ENCODE results near the gene F2RL1. TPM values are rescaled to one million over a fixed set of nuclear protein-coding genes. Genes with fewer than 3 reads are reported as not detected.

Gene F2RL1
- total RNA-seq, 1 donor from 2014 or later = 164 TPM

DNA sequence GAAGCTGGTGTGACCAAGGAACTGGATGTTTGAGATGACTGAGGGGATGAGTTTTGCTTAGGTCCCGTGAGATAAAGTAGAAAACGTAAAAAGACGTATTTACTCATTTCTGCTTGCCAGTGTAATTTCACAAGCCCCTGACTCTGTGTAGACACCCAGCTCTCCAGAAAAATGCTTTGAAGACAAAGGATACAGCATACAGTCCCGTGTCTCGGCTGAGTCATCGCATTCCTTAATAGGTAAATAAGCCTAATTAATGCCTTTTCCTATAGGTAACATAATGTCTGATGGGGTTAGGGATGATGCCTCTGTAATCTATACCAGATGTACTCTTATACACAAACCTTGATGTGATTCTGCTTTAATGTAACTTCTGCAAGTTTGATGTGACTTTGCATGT is 51.2 kb downstream of the F2RL1 start:
- Histone ChIP-seq H3K27me3 (ENCODE audit: insufficient read depth, low read length) (no peaks in the 10 kb centered on the region), H3K36me3 (ENCODE audit: insufficient read depth, low read length) (no peaks in the 10 kb centered on the region), H4K20me1 (ENCODE audit: insufficient read depth, low read length) (no peaks in the 10 kb centered on the region), H3K4me2 (ENCODE audit: low read length) (no peak overlapping the region), H3K4me3 (ENCODE audit: insufficient read depth, low read depth, low read length) (no peak overlapping the region), H3K79me2 (ENCODE audit: insufficient read depth, low read length) (no peaks in the 10 kb centered on the region), H3K4me1 (ENCODE audit: insufficient read depth, low read length) (peaks cover 1% of the 10 kb centered on the region), H3K9me3 (ENCODE audit: insufficient read depth, low read depth, low read length) (no peaks in the 10 kb centered on the region), H2AFZ (ENCODE audit: low read depth, low read length) (peak overlapping the region; percentile 9), H3K27ac (ENCODE audit: low read depth, low read length) (no peak overlapping the region), H3K9ac (ENCODE audit: low read length) (no peak overlapping the region)
- no peaks in the 10 kb centered on the region for H3K27me3 Mint-ChIP-seq (ENCODE audit: low read depth, unreplicated experiment)
- no peak for TF ChIP-seq EZH2 (IDR thresholded peaks at IDR 0.05; ENCODE audit: insufficient read depth, low read length)
- TF ChIP-seq CTCF (IDR thresholded peaks at IDR 0.05; ENCODE audit: insufficient read depth, low read depth, low read length) = no peak
- H3K27ac Mint-ChIP-seq (ENCODE audit: unreplicated experiment) = peak overlapping the region; percentile 6
- no peaks in the 10 kb centered on the region for H3K9me3 Mint-ChIP-seq (ENCODE audit: unreplicated experiment)
- DNase-seq (ENCODE audit: low read depth) (peak; percentile 12), FAIRE-seq (no peak)
- H3K36me3 Mint-ChIP-seq (ENCODE audit: low read depth, unreplicated experiment) = no peaks in the 10 kb centered on the region
- peaks cover 8% of the 10 kb centered on the region for H3K4me1 Mint-ChIP-seq (ENCODE audit: low read depth, unreplicated experiment)
- H3K4me3 Mint-ChIP-seq (ENCODE audit: unreplicated experiment) = no peak overlapping the region

- FAIRE-seq (no peak), DNase-seq (ENCODE audit: low read depth) (peak; percentile 13)
- Histone ChIP-seq H3K27me3 (ENCODE audit: insufficient read depth, low read length) (no peaks in the 10 kb centered on the region), H3K27ac (ENCODE audit: low read depth, low read length) (no peak overlapping the region), H4K20me1 (ENCODE audit: insufficient read depth, low read length) (no peaks in the 10 kb centered on the region), H2AFZ (ENCODE audit: low read depth, low read length) (no peak overlapping the region), H3K36me3 (ENCODE audit: insufficient read depth, low read length) (no peaks in the 10 kb centered on the region), H3K4me2 (ENCODE audit: low read length) (no peak overlapping the region), H3K4me1 (ENCODE audit: insufficient read depth, low read length) (peaks cover 10% of the 10 kb centered on the region), H3K79me2 (ENCODE audit: insufficient read depth, low read length) (no peaks in the 10 kb centered on the region), H3K4me3 (ENCODE audit: insufficient read depth, low read depth, low read length) (no peak overlapping the region), H3K9me3 (ENCODE audit: insufficient read depth, low read depth, low read length) (no peaks in the 10 kb centered on the region), H3K9ac (ENCODE audit: low read length) (no peak overlapping the region)
- no peaks in the 10 kb centered on the region for H3K36me3 Mint-ChIP-seq (ENCODE audit: low read depth, unreplicated experiment)
- TF ChIP-seq EZH2 (IDR thresholded peaks at IDR 0.05; ENCODE audit: insufficient read depth, low read length) (no peak), CTCF (IDR thresholded peaks at IDR 0.05; ENCODE audit: insufficient read depth, low read depth, low read length) (no peak)
- H3K4me3 Mint-ChIP-seq (ENCODE audit: unreplicated experiment) = no peak overlapping the region
- H3K9me3 Mint-ChIP-seq (ENCODE audit: unreplicated experiment) = no peaks in the 10 kb centered on the region
- peaks cover 16% of the 10 kb centered on the region for H3K4me1 Mint-ChIP-seq (ENCODE audit: low read depth, unreplicated experiment)
- no peak overlapping the region for H3K27ac Mint-ChIP-seq (ENCODE audit: unreplicated experiment)
- no peaks in the 10 kb centered on the region for H3K27me3 Mint-ChIP-seq (ENCODE audit: low read depth, unreplicated experiment)
These were observed 55.3 kb downstream of the F2RL1 start for GRCh38 chr5:76874088-76874581.

Other genes starting within 250 kb of the F2RL1 start
- gene F2RL2, start 195.6 kb upstream of the F2RL1 start, total RNA-seq = 23.4 and 26.0 TPM in 2 replicates
- gene F2R, start 102.9 kb upstream of the F2RL1 start, total RNA-seq = 285 and 331 TPM in 2 replicates
- gene S100Z, start 31.0 kb downstream of the F2RL1 start, total RNA-seq = not detected in 2 replicates
- 2.5 and 4.7 TPM in 2 replicates for gene CRHBP, start 134.0 kb downstream of the F2RL1 start, total RNA-seq
- 18.2 and 19.8 TPM in 2 replicates for gene AGGF1, start 211.4 kb downstream of the F2RL1 start, total RNA-seq